WERI-Rb-1 (cell line): ENCODE measurements around the gene AFMID.

Source experiments
- DNase-seq: peaks from one replicate; pipeline ENCODE4 v3.0.0-alpha.2; 2020
- H3K27ac ChIP-seq: fragments of 250-450 bp; sonication (Bioruptor Pico); 2 replicates; pipeline ENCODE4 v1.5.1; 2020; ENCODE audit warnings: mild to moderate bottlenecking, moderate library complexity
- H3K27me3 ChIP-seq: fragments of 250-450 bp; sonication (Bioruptor Pico); 2 replicates; pipeline ENCODE4 v1.5.1; 2021; ENCODE audit warnings: mild to moderate bottlenecking, low read depth, moderate library complexity; ENCODE audit not compliant: insufficient read depth, severe bottlenecking
- H3K36me3 ChIP-seq: fragments of 250-450 bp; sonication (Bioruptor Pico); 2 replicates; pipeline ENCODE4 v1.5.1; 2020; ENCODE audit warnings: mild to moderate bottlenecking, moderate library complexity
- H3K4me3 ChIP-seq: 2 replicates; pipeline ENCODE4 v1.5.1; 2011; ENCODE audit warnings: low read depth, mild to moderate bottlenecking, control low read depth, low read length
- H3K9me3 ChIP-seq: fragments of 250-450 bp; sonication (Bioruptor Pico); 2 replicates; pipeline ENCODE4 v1.5.1; 2021; ENCODE audit warnings: mild to moderate bottlenecking, moderate library complexity; ENCODE audit not compliant: severe bottlenecking
- CTCF ChIP-seq: IDR thresholded peaks from 2 replicates; pipeline ENCODE4 v1.5.1; 2011; ENCODE audit warnings: low read depth, mild to moderate bottlenecking, control low read depth, inconsistent platforms, low read length

Gene AFMID

DNA sequence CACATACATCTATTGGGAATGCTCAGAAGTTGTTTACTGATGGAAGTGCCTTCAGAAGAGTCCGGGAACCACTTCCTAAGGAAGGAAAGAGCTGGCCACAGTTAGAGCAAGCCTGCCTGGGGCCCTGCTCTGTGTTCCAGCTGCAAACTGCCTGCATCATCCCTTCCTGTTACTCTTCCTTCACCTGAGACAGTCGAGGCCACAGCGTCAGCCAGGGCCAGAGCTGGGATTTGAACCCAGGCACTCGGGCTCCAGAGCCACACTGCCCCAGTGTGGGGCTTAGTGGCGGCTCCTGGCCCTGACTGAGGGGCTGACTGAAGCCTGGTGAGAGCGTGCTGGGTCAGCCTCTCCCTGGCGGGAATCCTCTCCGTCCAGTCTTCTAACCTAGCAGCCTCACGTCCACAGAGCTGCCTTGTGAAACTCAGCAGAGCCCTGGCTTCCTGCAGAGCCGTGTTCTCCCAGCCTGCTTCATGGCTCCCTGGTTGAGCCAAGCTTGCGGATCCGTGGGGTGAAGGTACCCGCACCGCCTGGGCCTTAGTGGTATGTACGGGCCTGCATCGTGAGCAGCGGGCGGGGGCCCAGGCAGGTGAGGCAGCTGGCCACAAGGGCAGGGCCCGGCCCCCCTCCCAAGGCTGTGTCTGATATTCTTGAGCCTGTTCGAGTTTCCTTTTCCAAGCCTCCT, 45.6 kb upstream of the AFMID start:
- Histone ChIP-seq H3K27me3 (no peaks in the 10 kb centered on the region), H3K9me3 (no peaks in the 10 kb centered on the region), H3K4me3 (no peak overlapping the region), H3K27ac (no peak overlapping the region; the same call in 1 of the 2 replicates), H3K36me3 (no peaks in the 10 kb centered on the region)
- TF ChIP-seq CTCF, result no peak
- peak; percentile 14 for DNase-seq

DNA sequence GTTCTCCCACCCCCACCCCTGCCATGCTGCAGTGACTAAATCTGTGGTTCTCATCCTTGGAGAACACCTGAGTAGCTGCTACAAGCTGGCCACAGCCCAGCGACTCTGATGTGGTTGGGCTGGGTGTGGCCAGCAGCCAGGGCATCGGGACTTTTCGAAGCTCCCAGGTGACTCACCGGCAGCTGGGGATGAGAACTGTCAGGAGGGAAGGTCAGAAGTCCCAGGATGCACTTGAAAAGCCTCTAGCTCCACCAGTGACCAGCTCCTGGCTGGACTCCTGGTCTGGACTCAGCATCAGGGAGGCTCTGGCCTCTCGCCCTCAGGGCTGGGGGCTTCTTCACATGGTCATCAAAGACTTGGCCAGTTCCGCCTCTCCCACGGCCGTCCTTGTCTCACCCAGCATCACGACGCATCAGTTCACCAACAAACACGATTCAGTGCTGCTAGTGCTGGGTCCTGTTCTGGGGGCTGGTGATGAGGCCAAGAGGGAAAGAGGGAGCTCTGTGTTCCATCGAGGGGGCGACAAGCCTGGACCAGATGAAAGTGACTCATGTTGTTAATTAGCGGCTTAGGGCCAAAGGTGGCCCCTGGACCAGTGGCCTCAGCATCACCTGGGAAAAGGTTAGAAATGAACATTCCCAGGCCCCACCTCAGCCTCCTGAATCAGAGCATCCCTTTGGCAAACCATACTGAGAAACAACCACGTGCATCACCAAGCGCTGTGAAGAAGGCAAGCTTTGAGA, 44.9 kb upstream of the AFMID start:
- Histone ChIP-seq H3K9me3 (no peaks in the 10 kb centered on the region), H3K36me3 (no peaks in the 10 kb centered on the region), H3K4me3 (no peak overlapping the region), H3K27me3 (no peaks in the 10 kb centered on the region), H3K27ac (no peak overlapping the region)
- DNase-seq, result no peak
- TF ChIP-seq CTCF, result no peak

- Histone ChIP-seq H3K9me3 (no peaks in the 10 kb centered on the region), H3K36me3 (no peaks in the 10 kb centered on the region), H3K27ac (0 out of 2 replicates have a peak overlapping the region, but pooled peaks have one; percentile 3), H3K27me3 (no peaks in the 10 kb centered on the region), H3K4me3 (no peak overlapping the region)
- TF ChIP-seq CTCF, result no peak
- no peak for DNase-seq
Observed at GRCh38 chr17:78143214-78144146, 43.7 kb upstream of the AFMID start.

GRCh38 chr17:78144147-78144719, 42.9 kb upstream of the AFMID start:
- Histone ChIP-seq H3K27ac (0 out of 2 replicates have a peak overlapping the region, but pooled peaks have one; percentile 3), H3K4me3 (no peak overlapping the region), H3K36me3 (no peaks in the 10 kb centered on the region), H3K9me3 (no peaks in the 10 kb centered on the region), H3K27me3 (no peaks in the 10 kb centered on the region)
- no peak for TF ChIP-seq CTCF
- no peak for DNase-seq

- H3K9me3 ChIP-seq, result no peaks in the 10 kb centered on the region
- no peak overlapping the region for H3K27ac ChIP-seq
- no peaks in the 10 kb centered on the region for H3K27me3 ChIP-seq
Observed at GRCh38 chr17:78144736-78145641, 42.2 kb upstream of the AFMID start.

More at GRCh38 chr17:78144736-78145641, 42.2 kb upstream of the AFMID start:
- H3K4me3 ChIP-seq, result no peak overlapping the region
- TF ChIP-seq CTCF, result no peak
- H3K36me3 ChIP-seq, result no peaks in the 10 kb centered on the region
- no peak for DNase-seq
